Brain microvascular endothelial cell (primary cell): ENCODE data around the gene GLRX.

Source experiments
- DNase-seq: peaks from one replicate; pipeline ENCODE4 v3.0.0-alpha.2; 2020
- H3K27ac ChIP-seq: fragments of 250-450 bp; sonication (Bioruptor Pico); 2 replicates; pipeline ENCODE4 v1.5.1; 2020; ENCODE audit warnings: mild to moderate bottlenecking, moderate library complexity
- H3K27me3 ChIP-seq: fragments of 250-450 bp; sonication (Bioruptor Pico); replicated peaks from 2 replicates; pipeline ENCODE4 v1.5.1; 2020; ENCODE audit warnings: mild to moderate bottlenecking
- H3K36me3 ChIP-seq: fragments of 250-450 bp; sonication (Bioruptor Pico); replicated peaks from 2 replicates; pipeline ENCODE4 v1.5.1; 2020; ENCODE audit warnings: mild to moderate bottlenecking
- H3K4me3 ChIP-seq: 2 replicates; pipeline ENCODE4 v1.5.1; 2011; ENCODE audit warnings: low read depth, mild to moderate bottlenecking, control low read depth, low read length, moderate library complexity
- in situ Hi-C: cut with HindIII; loops from 2 replicates; pipeline ENCODE4 v1.10.0; 2017; ENCODE audit warnings: low sequenced_read_pairs, low pct_ligation_motif_present
- TF ChIP-seq, protein P1 (sequence below): IDR thresholded peaks from 2 replicates; pipeline ENCODE4 v1.5.1; 2011; ENCODE audit warnings: low read depth, mild to moderate bottlenecking, moderate library complexity, low read length, control low read depth, inconsistent platforms; ENCODE audit errors: missing control alignments

GLRX gene

DNA sequence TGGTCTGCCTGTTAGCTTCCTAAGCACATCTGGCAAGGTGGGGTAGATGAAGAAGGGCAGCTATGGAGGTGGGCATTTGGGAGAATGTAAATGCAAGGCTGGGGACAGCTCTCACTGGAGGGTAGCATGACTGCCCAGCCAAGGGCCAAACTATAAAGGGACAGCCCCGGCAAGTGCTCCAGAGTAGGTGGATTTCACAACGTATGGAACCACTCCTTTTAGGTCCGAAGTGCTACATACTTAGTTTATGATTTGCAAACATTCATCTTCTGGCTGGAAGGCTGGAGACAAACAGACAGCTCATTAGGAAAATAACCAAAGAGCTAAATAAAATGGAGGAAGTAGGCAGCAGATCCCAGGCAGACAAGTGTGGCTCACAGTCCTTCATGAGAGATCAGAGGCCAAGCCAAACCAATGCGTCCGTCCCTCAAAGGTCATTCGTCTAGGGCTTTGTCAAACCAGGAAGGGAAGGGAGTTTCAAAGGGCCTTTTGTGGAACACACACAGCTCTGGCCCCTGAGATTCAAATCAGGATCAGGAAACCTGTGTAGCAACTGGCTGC lies 42.5 kb upstream of the GLRX start:
- H3K27ac ChIP-seq = no peak overlapping the region

DNA sequence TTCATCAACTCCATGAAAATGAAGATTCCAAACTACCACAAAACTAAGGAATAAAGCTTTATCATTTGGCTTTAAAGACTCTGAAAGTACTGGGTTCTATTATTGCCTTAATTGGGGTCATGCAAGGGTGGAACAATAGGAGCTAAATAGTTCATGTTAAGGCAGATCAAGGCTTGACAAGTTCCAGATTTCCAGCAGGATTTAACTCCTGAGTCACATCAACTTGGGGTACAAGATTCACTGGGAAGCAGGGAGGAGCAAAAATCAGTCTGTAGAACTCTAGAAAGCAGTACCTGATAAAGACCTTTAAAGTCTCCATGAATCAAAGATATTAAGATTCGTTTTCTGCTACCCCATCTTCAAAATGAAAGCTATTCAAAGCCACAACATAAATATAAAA lies 41.9 kb upstream of the GLRX start:
- no peak overlapping the region for H3K27ac ChIP-seq

More for the DNA sequence above, 42.5 kb upstream of the GLRX start:
- no peak overlapping the region for H3K4me3 ChIP-seq
- H3K36me3 ChIP-seq = no peaks in the 10 kb centered on the region
- H3K27me3 ChIP-seq = no peaks in the 10 kb centered on the region
- in situ Hi-C loops = no loop called here
- TF ChIP-seq, protein P1, sequence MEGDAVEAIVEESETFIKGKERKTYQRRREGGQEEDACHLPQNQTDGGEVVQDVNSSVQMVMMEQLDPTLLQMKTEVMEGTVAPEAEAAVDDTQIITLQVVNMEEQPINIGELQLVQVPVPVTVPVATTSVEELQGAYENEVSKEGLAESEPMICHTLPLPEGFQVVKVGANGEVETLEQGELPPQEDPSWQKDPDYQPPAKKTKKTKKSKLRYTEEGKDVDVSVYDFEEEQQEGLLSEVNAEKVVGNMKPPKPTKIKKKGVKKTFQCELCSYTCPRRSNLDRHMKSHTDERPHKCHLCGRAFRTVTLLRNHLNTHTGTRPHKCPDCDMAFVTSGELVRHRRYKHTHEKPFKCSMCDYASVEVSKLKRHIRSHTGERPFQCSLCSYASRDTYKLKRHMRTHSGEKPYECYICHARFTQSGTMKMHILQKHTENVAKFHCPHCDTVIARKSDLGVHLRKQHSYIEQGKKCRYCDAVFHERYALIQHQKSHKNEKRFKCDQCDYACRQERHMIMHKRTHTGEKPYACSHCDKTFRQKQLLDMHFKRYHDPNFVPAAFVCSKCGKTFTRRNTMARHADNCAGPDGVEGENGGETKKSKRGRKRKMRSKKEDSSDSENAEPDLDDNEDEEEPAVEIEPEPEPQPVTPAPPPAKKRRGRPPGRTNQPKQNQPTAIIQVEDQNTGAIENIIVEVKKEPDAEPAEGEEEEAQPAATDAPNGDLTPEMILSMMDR = no peak
- DNase-seq = no peak

DNA sequence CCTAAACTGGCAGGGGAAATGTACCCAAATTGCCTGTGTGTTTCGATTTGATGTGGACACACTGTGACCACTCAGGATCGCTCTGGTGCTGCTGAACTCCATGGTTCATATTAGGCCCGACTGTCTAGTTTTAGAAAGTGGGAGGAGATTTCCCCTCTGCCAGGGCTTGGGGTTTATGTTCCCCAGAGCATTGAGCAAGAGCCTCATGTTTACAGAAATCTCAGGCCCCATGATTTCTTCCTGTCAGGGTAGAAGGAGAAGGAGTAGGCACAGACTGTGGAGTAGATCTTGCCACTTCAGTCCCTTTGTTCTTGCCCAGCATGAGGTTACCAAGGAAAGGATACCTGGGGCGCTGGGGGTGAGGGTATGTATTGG lies 40.8 kb upstream of the GLRX start:
- Histone ChIP-seq H3K27me3 (no peaks in the 10 kb centered on the region), H3K4me3 (no peak overlapping the region), H3K36me3 (no peaks in the 10 kb centered on the region), H3K27ac (peak overlapping the region; percentile 99)
- in situ Hi-C loops = no loop called here
- TF ChIP-seq, protein P1 = no peak
- no peak for DNase-seq

More for the DNA sequence above, 41.9 kb upstream of the GLRX start:
- Histone ChIP-seq H3K36me3 (no peaks in the 10 kb centered on the region), H3K27me3 (no peaks in the 10 kb centered on the region), H3K4me3 (no peak overlapping the region)
- DNase-seq = no peak
- in situ Hi-C loops = no loop called here
- TF ChIP-seq, protein P1 = no peak

DNA sequence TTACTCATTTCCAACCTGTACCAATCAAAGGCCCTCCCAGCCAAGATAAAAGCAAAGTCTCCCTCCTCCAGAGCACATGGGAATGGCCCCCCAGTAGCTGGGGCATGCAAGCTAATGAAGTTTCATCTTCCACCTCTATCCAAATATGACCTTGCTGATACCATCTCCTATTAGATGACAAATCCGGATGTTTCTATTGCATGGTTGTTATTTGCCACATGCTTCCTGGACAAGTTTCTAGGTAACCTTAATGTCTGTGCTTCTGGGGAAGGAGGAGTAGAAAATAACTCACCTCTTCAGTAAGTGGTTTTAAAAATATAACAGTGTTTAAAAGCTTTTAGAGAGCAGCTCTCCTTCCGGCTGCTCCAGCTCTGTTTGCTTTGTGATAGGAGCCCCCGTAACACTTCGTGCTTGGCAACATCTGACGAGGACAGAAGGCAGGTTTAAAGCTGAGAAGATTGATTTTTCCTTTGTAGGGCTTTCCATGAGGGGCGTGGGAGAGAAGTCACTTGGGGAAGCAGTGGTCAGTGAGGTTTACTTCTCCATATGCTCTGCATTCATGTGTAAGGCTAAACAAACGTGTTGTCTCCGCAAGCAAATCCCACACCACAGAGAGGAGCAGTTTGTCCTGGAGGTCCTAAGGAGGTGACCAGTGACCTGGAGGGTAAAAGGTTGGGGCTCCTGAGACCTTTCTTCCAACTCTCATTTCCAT lies 40.3 kb upstream of the GLRX start:
- in situ Hi-C loops = no loop called here
- TF ChIP-seq, protein P1 = no peak
- Histone ChIP-seq H3K27me3 (no peaks in the 10 kb centered on the region), H3K27ac (peak overlapping the region; percentile 99), H3K4me3 (no peak overlapping the region), H3K36me3 (no peaks in the 10 kb centered on the region)
- DNase-seq = no peak

DNA sequence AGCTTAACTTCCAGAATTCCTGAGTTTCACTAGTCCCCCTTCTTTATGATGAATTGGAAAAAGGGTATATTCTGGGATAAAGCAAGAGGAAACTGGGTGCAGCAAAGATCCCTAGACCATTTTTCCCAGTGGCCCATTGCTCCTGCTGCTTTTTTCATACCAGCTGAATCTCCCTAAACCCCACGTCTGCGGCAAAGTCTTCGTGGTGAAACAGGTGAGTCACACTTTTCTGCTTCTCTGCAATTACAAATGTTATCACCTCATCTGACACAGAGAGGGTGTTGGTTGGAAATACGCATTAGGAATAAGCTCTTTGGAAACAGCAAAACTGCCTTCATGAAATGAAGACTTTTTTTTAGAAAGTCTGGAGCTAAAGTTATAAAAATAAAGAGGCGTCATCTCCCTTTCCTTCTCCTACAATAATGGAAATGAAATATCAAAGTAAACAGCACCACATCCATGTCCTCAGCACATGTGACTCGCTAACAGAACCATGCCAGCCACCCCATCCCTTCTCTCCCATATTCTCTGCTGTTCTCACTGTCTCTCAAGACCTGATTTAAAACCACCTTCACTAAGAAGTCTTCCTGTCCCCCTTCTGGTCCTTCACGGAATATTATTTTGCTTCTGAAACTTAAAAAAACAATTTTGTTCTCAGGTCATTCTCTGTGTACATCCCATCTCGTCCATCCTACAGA lies 39.5 kb upstream of the GLRX start:
- in situ Hi-C loops = no loop called here
- no peak overlapping the region for H3K4me3 ChIP-seq

More for the DNA sequence above, 39.5 kb upstream of the GLRX start:
- Histone ChIP-seq H3K27me3 (no peaks in the 10 kb centered on the region), H3K36me3 (no peaks in the 10 kb centered on the region), H3K27ac (peak overlapping the region; percentile 99)
- TF ChIP-seq, protein P1 = peak; percentile 24
- peak; percentile 67 for DNase-seq
